WTC11 (cell line): ENCODE data around the gene CCM2L. TPM values are rescaled to one million over a fixed set of nuclear protein-coding genes. Genes with fewer than 3 reads are reported as not detected.

Source experiments
- ATAC-seq: fragments of 200-7000 bp; cut with Tn5 transposase; 2 replicates; pipeline ENCODE4 v1.10.0; 2021; ENCODE audit warnings: mild to moderate bottlenecking, moderate library complexity
- CTCF ChIA-PET: fragments of 300-600 bp; sonication (Branson Sonifier 250); formaldehyde crosslinking; loops from one replicate; lab custom pipeline; 2021; ENCODE audit warnings: antibody characterized with exemption; lab: Charles Lee
- POLR2A ChIA-PET: fragments of 350-600 bp; sonication (Branson Sonifier 250); formaldehyde crosslinking; loops from one replicate; lab custom pipeline; 2021; ENCODE audit warnings: antibody characterized with exemption; lab: Charles Lee
- DNase-seq: peaks from one replicate; pipeline ENCODE4 v3.0.0; 2021; ENCODE audit warnings: low spot score
- H3K27ac Mint-ChIP-seq: 2 replicates; pipeline ENCODE4 v1.8.0; 2021; ENCODE audit warnings: mixed read lengths
- H3K27me3 Mint-ChIP-seq: 2 replicates; pipeline ENCODE4 v1.8.0; 2021; ENCODE audit warnings: low read depth, mild to moderate bottlenecking, moderate library complexity, mixed read lengths
- H3K36me3 Mint-ChIP-seq: 2 replicates; pipeline ENCODE4 v1.8.0; 2021; ENCODE audit warnings: mixed read lengths
- H3K4me1 Mint-ChIP-seq: 2 replicates; pipeline ENCODE4 v1.8.0; 2022; ENCODE audit warnings: mixed read lengths
- H3K4me3 Mint-ChIP-seq: 2 replicates; pipeline ENCODE4 v1.8.0; 2021; ENCODE audit warnings: mild to moderate bottlenecking, moderate library complexity, mixed read lengths
- H3K9me3 Mint-ChIP-seq: 2 replicates; pipeline ENCODE4 v1.8.0; 2021; ENCODE audit warnings: mixed read lengths
- CREB1 ChIP-seq: sonication (generic); formaldehyde crosslinking; IDR thresholded peaks from 2 replicates; pipeline ENCODE4 v1.8.0; 2023; ENCODE audit warnings: mild to moderate bottlenecking, missing genetic modification reagents
- ESRRA ChIP-seq: sonication (generic); formaldehyde crosslinking; IDR thresholded peaks from 2 replicates; pipeline ENCODE4 v1.8.1; 2022; ENCODE audit warnings: mild to moderate bottlenecking, missing genetic modification reagents, borderline replicate concordance
- FOXJ3 ChIP-seq: sonication (generic); formaldehyde crosslinking; IDR thresholded peaks from 2 replicates; pipeline ENCODE4 v1.9.0; 2021; ENCODE audit warnings: missing genetic modification reagents, mild to moderate bottlenecking, borderline replicate concordance
- FOXP1 ChIP-seq: sonication (generic); formaldehyde crosslinking; IDR thresholded peaks from 2 replicates; pipeline ENCODE4 v1.8.0; 2022; ENCODE audit warnings: missing genetic modification reagents, mild to moderate bottlenecking, moderate library complexity, borderline replicate concordance
- GTF2I ChIP-seq: fragments of 250-450 bp; sonication (Bioruptor Pico); conservative IDR thresholded peaks from 2 replicates; pipeline ENCODE4 v1.4.0; 2021; ENCODE audit warnings: mild to moderate bottlenecking
- JAZF1 ChIP-seq: fragments of 250-450 bp; sonication (Bioruptor Pico); IDR thresholded peaks from 2 replicates; pipeline ENCODE4 v1.9.0; 2021; ENCODE audit warnings: moderate library complexity, mild to moderate bottlenecking, inconsistent platforms
- KAT7 ChIP-seq: sonication (generic); formaldehyde crosslinking; IDR thresholded peaks from 2 replicates; pipeline ENCODE4 v1.8.1; 2023; ENCODE audit warnings: missing genetic modification reagents, mild to moderate bottlenecking, borderline replicate concordance
- NFATC4 ChIP-seq: fragments of 250-450 bp; sonication (Bioruptor Pico); IDR thresholded peaks from 2 replicates; pipeline ENCODE4 v1.9.0; 2021; ENCODE audit warnings: mild to moderate bottlenecking
- NR3C1 ChIP-seq: sonication (generic); formaldehyde crosslinking; conservative IDR thresholded peaks from 2 replicates; pipeline ENCODE4 v1.8.1; 2023; ENCODE audit warnings: low read depth, mild to moderate bottlenecking, missing genetic modification reagents
- SMAD3 ChIP-seq: sonication (generic); formaldehyde crosslinking; IDR thresholded peaks from 2 replicates; pipeline ENCODE4 v1.8.0; 2022; ENCODE audit warnings: missing genetic modification reagents, mild to moderate bottlenecking, borderline replicate concordance
- SP1 ChIP-seq: sonication (generic); formaldehyde crosslinking; conservative IDR thresholded peaks from 2 replicates; pipeline ENCODE4 v1.8.1; 2022; ENCODE audit warnings: missing genetic modification reagents
- ZNF396 ChIP-seq: fragments of 250-450 bp; sonication (Bioruptor Pico); IDR thresholded peaks from 2 replicates; pipeline ENCODE4 v1.8.0; 2021; ENCODE audit warnings: mild to moderate bottlenecking, moderate library complexity, borderline replicate concordance
- ZNF671 ChIP-seq: fragments of 250-450 bp; sonication (Bioruptor Pico); IDR thresholded peaks from 2 replicates; pipeline ENCODE4 v1.8.0; 2021; ENCODE audit warnings: mild to moderate bottlenecking
- total RNA-seq: library from RNA; stranded (reverse); gene quantifications from 3 replicates; pipeline ENCODE4 v1.2.3, GENCODE V29; 2021
- TF ChIP-seq, protein P1 (sequence below): sonication (generic); formaldehyde crosslinking; IDR thresholded peaks from 2 replicates; pipeline ENCODE4 v1.8.0; 2022; ENCODE audit warnings: missing genetic modification reagents
- TF ChIP-seq, protein P2 (sequence below): sonication (generic); formaldehyde crosslinking; IDR thresholded peaks from 2 replicates; pipeline ENCODE4 v1.8.0; 2023; ENCODE audit warnings: missing genetic modification reagents, mild to moderate bottlenecking, borderline replicate concordance
- TF ChIP-seq, protein P3 (sequence below): sonication (generic); formaldehyde crosslinking; IDR thresholded peaks from 2 replicates; pipeline ENCODE4 v1.8.1; 2022; ENCODE audit warnings: mild to moderate bottlenecking, missing genetic modification reagents, moderate library complexity, borderline replicate concordance
- TF ChIP-seq, protein P4 (sequence below): sonication (generic); formaldehyde crosslinking; IDR thresholded peaks from 2 replicates; pipeline ENCODE4 v1.8.0; 2023; ENCODE audit warnings: missing genetic modification reagents
- TF ChIP-seq, protein P5 (sequence below): fragments of 250-450 bp; sonication (Bioruptor Pico); IDR thresholded peaks from 2 replicates; pipeline ENCODE4 v1.8.0; 2021; ENCODE audit warnings: mild to moderate bottlenecking
- TF ChIP-seq, protein P6 (sequence below): sonication (generic); formaldehyde crosslinking; IDR thresholded peaks from 2 replicates; pipeline ENCODE4 v1.8.1; 2022; ENCODE audit warnings: mild to moderate bottlenecking, moderate library complexity, missing genetic modification reagents
- TF ChIP-seq, protein P7 (sequence below): sonication (generic); formaldehyde crosslinking; conservative IDR thresholded peaks from 2 replicates; pipeline ENCODE4 v1.8.1; 2023; ENCODE audit warnings: mild to moderate bottlenecking, low read depth, missing genetic modification reagents, moderate library complexity

CCM2L gene
- total RNA-seq, 1 experiment from 2014 or later: 7.8 TPM

DNA sequence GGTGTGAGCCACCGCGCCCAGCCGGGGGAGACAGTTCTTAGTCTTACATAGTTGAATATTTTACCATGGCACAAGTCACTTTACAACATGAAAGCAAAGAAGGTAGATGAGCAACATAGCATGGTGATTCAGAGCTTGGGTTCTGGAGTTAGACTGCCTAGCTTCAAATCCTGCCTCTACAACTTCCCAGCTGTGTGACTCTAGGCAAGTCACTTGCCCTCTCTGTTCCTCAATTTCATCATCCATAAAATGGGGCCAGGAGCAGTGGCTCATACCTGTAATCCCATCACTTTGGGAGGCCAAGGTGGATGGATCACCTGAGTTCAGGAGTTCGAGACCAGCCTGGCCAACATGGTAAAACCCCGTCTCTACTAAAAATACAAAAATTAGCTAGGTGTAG is 68.1 kb downstream of the CCM2L start:
- TF ChIP-seq, protein P1, sequence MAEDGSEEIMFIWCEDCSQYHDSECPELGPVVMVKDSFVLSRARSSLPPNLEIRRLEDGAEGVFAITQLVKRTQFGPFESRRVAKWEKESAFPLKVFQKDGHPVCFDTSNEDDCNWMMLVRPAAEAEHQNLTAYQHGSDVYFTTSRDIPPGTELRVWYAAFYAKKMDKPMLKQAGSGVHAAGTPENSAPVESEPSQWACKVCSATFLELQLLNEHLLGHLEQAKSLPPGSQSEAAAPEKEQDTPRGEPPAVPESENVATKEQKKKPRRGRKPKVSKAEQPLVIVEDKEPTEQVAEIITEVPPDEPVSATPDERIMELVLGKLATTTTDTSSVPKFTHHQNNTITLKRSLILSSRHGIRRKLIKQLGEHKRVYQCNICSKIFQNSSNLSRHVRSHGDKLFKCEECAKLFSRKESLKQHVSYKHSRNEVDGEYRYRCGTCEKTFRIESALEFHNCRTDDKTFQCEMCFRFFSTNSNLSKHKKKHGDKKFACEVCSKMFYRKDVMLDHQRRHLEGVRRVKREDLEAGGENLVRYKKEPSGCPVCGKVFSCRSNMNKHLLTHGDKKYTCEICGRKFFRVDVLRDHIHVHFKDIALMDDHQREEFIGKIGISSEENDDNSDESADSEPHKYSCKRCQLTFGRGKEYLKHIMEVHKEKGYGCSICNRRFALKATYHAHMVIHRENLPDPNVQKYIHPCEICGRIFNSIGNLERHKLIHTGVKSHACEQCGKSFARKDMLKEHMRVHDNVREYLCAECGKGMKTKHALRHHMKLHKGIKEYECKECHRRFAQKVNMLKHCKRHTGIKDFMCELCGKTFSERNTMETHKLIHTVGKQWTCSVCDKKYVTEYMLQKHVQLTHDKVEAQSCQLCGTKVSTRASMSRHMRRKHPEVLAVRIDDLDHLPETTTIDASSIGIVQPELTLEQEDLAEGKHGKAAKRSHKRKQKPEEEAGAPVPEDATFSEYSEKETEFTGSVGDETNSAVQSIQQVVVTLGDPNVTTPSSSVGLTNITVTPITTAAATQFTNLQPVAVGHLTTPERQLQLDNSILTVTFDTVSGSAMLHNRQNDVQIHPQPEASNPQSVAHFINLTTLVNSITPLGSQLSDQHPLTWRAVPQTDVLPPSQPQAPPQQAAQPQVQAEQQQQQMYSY (CRISPR knock-in tag): no peak
- no peak for TF ChIP-seq JAZF1 (CRISPR knock-in tag)
- TF ChIP-seq, protein P2, sequence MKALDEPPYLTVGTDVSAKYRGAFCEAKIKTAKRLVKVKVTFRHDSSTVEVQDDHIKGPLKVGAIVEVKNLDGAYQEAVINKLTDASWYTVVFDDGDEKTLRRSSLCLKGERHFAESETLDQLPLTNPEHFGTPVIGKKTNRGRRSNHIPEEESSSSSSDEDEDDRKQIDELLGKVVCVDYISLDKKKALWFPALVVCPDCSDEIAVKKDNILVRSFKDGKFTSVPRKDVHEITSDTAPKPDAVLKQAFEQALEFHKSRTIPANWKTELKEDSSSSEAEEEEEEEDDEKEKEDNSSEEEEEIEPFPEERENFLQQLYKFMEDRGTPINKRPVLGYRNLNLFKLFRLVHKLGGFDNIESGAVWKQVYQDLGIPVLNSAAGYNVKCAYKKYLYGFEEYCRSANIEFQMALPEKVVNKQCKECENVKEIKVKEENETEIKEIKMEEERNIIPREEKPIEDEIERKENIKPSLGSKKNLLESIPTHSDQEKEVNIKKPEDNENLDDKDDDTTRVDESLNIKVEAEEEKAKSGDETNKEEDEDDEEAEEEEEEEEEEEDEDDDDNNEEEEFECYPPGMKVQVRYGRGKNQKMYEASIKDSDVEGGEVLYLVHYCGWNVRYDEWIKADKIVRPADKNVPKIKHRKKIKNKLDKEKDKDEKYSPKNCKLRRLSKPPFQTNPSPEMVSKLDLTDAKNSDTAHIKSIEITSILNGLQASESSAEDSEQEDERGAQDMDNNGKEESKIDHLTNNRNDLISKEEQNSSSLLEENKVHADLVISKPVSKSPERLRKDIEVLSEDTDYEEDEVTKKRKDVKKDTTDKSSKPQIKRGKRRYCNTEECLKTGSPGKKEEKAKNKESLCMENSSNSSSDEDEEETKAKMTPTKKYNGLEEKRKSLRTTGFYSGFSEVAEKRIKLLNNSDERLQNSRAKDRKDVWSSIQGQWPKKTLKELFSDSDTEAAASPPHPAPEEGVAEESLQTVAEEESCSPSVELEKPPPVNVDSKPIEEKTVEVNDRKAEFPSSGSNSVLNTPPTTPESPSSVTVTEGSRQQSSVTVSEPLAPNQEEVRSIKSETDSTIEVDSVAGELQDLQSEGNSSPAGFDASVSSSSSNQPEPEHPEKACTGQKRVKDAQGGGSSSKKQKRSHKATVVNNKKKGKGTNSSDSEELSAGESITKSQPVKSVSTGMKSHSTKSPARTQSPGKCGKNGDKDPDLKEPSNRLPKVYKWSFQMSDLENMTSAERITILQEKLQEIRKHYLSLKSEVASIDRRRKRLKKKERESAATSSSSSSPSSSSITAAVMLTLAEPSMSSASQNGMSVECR (CRISPR knock-in tag): no peak
- no peak for TF ChIP-seq NR3C1 (CRISPR knock-in tag)
- TF ChIP-seq, protein P3, sequence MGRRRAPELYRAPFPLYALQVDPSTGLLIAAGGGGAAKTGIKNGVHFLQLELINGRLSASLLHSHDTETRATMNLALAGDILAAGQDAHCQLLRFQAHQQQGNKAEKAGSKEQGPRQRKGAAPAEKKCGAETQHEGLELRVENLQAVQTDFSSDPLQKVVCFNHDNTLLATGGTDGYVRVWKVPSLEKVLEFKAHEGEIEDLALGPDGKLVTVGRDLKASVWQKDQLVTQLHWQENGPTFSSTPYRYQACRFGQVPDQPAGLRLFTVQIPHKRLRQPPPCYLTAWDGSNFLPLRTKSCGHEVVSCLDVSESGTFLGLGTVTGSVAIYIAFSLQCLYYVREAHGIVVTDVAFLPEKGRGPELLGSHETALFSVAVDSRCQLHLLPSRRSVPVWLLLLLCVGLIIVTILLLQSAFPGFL (CRISPR knock-in tag): no peak
- no peak for TF ChIP-seq FOXP1 (CRISPR knock-in tag)
- no peak for TF ChIP-seq FOXJ3 (CRISPR knock-in tag)
- DNase-seq (no peak), ATAC-seq (no peak)
- ChIA-PET POLR2A (interaction anchor here (0.7 kb wide), 1 partner anchor 241 kb away, joined by 3 read pairs; no protein-coding TSS in a partner anchor), CTCF (interaction anchor here (1.6 kb wide), 1 partner anchor 13 kb away, joined by 5 read pairs; no protein-coding TSS in a partner anchor)
- 0 out of 2 replicates have a peak, but pooled peaks cover 4% of the 10 kb centered on the region for H3K4me1 Mint-ChIP-seq
- no peak overlapping the region for H3K4me3 Mint-ChIP-seq
- H3K36me3 Mint-ChIP-seq: no peaks in the 10 kb centered on the region
- H3K27me3 Mint-ChIP-seq: no peaks in the 10 kb centered on the region; the same call in 1 of the 2 replicates
- no peak overlapping the region for H3K27ac Mint-ChIP-seq
- no peaks in the 10 kb centered on the region for H3K9me3 Mint-ChIP-seq

DNA sequence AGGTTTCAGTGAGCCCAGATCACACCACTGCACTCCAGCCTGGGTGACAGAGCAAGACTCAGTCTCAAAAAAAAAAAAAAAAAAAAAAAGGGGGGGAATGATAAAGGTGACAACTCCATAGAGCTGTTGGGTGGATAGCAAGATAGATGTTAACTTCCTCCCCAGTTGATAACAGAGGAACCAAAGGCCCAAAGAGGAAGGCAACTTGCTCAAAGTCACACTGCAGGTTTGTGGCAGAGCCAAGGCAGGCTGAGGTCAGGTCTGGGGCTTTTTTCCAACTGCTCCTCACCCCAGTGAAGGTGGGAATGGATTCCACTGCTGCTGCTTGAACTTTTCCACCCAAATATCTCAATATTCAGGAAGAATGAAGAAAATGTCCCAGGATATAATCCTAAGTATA is 68.6 kb downstream of the CCM2L start:
- Mint-ChIP-seq H3K27ac (no peak overlapping the region), H3K27me3 (no peaks in the 10 kb centered on the region; the same call in 1 of the 2 replicates), H3K4me1 (0 out of 2 replicates have a peak, but pooled peaks cover 4% of the 10 kb centered on the region), H3K36me3 (no peaks in the 10 kb centered on the region), H3K4me3 (no peak overlapping the region), H3K9me3 (no peaks in the 10 kb centered on the region)
- POLR2A ChIA-PET: no interaction called here
- no peak for ATAC-seq
- CTCF ChIA-PET: interaction anchor here (0.5 to 1.6 kb wide), 3 partner anchors 12 to 59 kb away, joined by 4 to 5 read pairs (median 4); no protein-coding TSS in a partner anchor
- no peak for DNase-seq
- TF ChIP-seq, protein P4, sequence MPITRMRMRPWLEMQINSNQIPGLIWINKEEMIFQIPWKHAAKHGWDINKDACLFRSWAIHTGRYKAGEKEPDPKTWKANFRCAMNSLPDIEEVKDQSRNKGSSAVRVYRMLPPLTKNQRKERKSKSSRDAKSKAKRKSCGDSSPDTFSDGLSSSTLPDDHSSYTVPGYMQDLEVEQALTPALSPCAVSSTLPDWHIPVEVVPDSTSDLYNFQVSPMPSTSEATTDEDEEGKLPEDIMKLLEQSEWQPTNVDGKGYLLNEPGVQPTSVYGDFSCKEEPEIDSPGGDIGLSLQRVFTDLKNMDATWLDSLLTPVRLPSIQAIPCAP (CRISPR knock-in tag): no peak
- no peak for TF ChIP-seq ZNF396
- TF ChIP-seq, protein P5, sequence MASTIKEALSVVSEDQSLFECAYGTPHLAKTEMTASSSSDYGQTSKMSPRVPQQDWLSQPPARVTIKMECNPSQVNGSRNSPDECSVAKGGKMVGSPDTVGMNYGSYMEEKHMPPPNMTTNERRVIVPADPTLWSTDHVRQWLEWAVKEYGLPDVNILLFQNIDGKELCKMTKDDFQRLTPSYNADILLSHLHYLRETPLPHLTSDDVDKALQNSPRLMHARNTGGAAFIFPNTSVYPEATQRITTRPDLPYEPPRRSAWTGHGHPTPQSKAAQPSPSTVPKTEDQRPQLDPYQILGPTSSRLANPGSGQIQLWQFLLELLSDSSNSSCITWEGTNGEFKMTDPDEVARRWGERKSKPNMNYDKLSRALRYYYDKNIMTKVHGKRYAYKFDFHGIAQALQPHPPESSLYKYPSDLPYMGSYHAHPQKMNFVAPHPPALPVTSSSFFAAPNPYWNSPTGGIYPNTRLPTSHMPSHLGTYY (CRISPR knock-in tag): no peak
- no peak for TF ChIP-seq GTF2I (CRISPR knock-in tag)
- TF ChIP-seq, protein P6, sequence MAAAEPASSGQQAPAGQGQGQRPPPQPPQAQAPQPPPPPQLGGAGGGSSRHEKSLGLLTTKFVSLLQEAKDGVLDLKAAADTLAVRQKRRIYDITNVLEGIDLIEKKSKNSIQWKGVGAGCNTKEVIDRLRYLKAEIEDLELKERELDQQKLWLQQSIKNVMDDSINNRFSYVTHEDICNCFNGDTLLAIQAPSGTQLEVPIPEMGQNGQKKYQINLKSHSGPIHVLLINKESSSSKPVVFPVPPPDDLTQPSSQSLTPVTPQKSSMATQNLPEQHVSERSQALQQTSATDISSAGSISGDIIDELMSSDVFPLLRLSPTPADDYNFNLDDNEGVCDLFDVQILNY (CRISPR knock-in tag): no peak
- TF ChIP-seq NFATC4 (CRISPR knock-in tag): no peak
- no peak for TF ChIP-seq SP1 (CRISPR knock-in tag)
- TF ChIP-seq ZNF671: no peak
- no peak for TF ChIP-seq CREB1 (CRISPR knock-in tag)
- no peak for TF ChIP-seq ESRRA (CRISPR knock-in tag)
- TF ChIP-seq, protein P7, sequence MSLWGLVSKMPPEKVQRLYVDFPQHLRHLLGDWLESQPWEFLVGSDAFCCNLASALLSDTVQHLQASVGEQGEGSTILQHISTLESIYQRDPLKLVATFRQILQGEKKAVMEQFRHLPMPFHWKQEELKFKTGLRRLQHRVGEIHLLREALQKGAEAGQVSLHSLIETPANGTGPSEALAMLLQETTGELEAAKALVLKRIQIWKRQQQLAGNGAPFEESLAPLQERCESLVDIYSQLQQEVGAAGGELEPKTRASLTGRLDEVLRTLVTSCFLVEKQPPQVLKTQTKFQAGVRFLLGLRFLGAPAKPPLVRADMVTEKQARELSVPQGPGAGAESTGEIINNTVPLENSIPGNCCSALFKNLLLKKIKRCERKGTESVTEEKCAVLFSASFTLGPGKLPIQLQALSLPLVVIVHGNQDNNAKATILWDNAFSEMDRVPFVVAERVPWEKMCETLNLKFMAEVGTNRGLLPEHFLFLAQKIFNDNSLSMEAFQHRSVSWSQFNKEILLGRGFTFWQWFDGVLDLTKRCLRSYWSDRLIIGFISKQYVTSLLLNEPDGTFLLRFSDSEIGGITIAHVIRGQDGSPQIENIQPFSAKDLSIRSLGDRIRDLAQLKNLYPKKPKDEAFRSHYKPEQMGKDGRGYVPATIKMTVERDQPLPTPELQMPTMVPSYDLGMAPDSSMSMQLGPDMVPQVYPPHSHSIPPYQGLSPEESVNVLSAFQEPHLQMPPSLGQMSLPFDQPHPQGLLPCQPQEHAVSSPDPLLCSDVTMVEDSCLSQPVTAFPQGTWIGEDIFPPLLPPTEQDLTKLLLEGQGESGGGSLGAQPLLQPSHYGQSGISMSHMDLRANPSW (CRISPR knock-in tag): no peak
- TF ChIP-seq KAT7 (CRISPR knock-in tag): no peak
- TF ChIP-seq FOXJ3 (CRISPR knock-in tag): no peak
- TF ChIP-seq SMAD3: no peak
